ENCODE results near the gene ZNF765.
"Not testable (repeated sequence)": the region's sequence is repeated elsewhere in the genome, so short reads cannot be mapped to it uniquely, and the experiment has no call there.

Gene ZNF765

DNA sequence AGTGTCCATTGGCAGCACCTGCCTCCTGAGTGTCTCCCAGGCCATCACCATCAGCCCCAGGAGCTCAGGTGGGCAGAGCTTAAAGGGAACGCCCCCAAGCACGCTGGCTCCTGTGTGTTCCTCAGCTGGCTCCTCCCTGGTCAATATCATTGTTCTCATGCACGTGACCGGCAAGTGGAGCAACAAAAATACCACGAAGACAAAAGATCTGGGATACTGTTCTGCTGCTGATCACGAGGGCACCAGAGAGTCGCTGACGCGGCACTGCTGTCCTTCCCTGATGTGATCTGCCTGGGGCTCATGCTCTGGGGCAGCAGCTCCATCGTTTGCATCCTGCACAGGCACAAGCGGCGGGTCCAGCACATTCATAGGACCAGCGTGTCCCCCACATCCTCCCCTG, 28.1 kb downstream of the ZNF765 start:
- H3K27me3 ChIP-seq (ENCODE audit: insufficient read depth, low read length); H3K9ac ChIP-seq (ENCODE audit: low read depth, low read length); H3K27ac ChIP-seq (ENCODE audit: low read depth, low read length); H3K4me1 ChIP-seq (ENCODE audit: insufficient read depth, low read length); H3K9me3 ChIP-seq (ENCODE audit: insufficient read depth, low read depth, low read length); H3K4me3 ChIP-seq (ENCODE audit: low read length); H3K36me3 ChIP-seq (ENCODE audit: insufficient read depth, low read length): not testable (repeated sequence)
- WGBS, result 91% methylated on average over 4 of the region's 13 CpGs

- H3K9me3 ChIP-seq (ENCODE audit: insufficient read depth, low read depth, low read length); H3K4me1 ChIP-seq (ENCODE audit: insufficient read depth, low read length); H3K9ac ChIP-seq (ENCODE audit: low read depth, low read length); H3K27ac ChIP-seq (ENCODE audit: low read depth, low read length); H3K4me3 ChIP-seq (ENCODE audit: low read length); H3K36me3 ChIP-seq (ENCODE audit: insufficient read depth, low read length); H3K27me3 ChIP-seq (ENCODE audit: insufficient read depth, low read length): not testable (repeated sequence)
- no CpG with 5 or more reads among the region's 8 CpGs for WGBS
Observed at GRCh38 chr19:53423680-53424079, 28.7 kb downstream of the ZNF765 start.

DNA sequence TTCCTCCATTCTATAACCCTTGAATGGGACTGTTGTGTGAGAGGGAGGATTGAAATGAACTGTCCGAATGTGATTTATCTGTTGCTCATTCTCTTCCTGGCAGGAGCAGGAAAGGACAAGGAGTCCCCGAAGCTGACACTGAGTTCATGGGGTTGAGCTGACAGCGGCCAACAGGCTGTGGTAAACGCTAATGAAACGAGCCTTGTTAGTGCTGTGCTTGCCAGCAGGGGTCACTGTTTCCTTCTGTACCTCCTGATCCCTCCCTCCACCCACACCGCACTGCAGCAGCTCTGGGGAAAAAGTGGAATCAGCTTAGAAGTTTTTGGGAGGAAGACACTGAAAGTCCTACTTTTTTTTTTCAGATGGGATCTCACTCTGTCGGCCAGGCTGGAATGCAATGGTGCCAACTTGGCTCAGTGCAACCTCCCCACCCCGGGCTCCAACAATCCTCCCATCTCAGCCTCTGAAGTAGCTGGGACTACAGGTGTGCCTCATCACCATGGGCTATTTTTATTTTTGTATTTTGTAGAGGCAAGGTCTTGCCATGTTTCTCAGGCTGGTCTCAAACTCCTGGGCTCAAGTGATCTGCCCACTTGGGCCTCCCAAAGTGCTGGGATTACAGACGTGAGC, 30.1 kb downstream of the ZNF765 start:
- Histone ChIP-seq H3K27me3 (ENCODE audit: insufficient read depth, low read length) (no peaks in the 10 kb centered on the region), H3K9ac (ENCODE audit: low read depth, low read length) (no peak overlapping the region), H3K4me1 (ENCODE audit: insufficient read depth, low read length) (peaks cover 4% of the 10 kb centered on the region), H3K9me3 (ENCODE audit: insufficient read depth, low read depth, low read length) (no peaks in the 10 kb centered on the region), H3K36me3 (ENCODE audit: insufficient read depth, low read length) (no peaks in the 10 kb centered on the region), H3K27ac (ENCODE audit: low read depth, low read length) (no peak overlapping the region), H3K4me3 (ENCODE audit: low read length) (no peak overlapping the region)
- WGBS, result 26% methylated on average over 9 of the region's 9 CpGs

DNA sequence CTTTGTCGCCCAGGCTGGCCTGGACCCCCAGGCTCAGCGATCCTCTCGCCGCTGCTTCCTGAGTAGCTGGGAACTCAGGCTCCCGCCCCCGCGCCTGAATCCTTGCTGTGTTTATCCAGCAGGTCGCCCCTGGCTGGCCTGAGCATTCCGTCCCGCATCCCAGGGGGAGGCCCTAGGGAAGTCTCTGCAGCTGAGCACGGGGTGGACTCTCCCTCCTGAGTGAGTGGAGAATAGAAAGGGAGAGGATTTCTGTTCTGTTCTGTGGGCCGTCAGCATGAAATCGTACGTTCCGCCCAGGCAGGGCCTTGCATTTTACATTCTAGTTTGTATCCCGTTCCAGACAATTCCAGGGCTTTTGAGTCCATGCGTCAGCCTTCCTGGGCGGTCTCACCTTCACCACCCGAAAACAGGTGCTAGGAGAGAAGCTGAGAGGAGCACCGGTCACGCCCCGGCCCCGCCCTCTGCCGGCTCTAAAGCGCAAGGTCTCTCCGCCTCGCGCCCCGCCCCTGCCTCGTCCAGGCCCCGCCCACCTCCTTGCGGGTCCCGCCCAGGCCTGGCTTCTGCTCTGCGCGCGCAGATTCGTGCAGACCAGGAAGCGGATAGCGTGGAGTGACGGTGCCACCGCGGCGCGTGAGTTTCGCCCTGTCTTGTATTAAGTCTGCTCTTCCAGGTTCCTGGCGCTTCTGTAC, 36.6 kb downstream of the ZNF765 start, which contains the start of gene ZNF761:
ZNF761 (plus strand) TSS at position 586 of the 689 bp plus-strand sequence. CDS start 15,285 bp downstream, outside the sequence.
- Histone ChIP-seq H3K4me3 (ENCODE audit: low read length) (peak within 1 kb of the TSS; percentile 99), H3K4me1 (ENCODE audit: insufficient read depth, low read length) (peaks cover 15% of the 10 kb centered on the region), H3K9me3 (ENCODE audit: insufficient read depth, low read depth, low read length) (no peaks in the 10 kb centered on the region), H3K36me3 (ENCODE audit: insufficient read depth, low read length) (peaks cover 24% of the 10 kb centered on the region), H3K9ac (ENCODE audit: low read depth, low read length) (peak within 1 kb of the TSS; percentile 83), H3K27me3 (ENCODE audit: insufficient read depth, low read length) (no peaks in the 10 kb centered on the region), H3K27ac (ENCODE audit: low read depth, low read length) (peak within 1 kb of the TSS; percentile 84; the same call in 1 of the 2 replicates)
- under 1% methylated on average over 46 of the region's 46 CpGs for WGBS

DNA sequence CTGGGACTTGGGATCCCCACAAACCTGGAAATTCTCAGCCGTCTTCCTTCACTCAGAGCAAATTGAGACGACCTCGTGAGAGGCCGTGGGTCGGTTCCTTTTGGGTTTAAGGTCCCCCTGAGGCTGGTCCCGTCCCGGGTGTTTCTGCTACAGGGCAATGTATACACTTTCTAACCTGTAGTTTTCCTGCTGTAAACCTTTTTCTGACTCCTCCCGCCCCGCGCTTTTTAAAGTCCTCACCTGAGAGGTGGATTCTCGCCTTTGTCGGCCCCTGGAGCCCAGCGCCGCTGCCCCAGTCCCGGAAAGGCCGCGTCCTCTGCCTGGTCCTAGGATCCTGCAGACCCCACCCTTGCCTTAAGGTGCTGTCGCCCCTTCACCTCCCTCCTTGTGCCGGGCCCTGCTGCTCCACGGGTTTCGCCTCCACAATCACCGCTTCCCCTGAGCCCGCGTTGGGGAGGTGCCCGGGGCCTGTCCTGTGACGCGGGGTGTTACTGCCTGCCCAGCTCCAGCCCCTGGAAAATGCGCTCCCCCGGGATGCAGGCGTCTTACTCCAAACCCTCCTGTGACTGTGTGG, 37.2 kb downstream of the ZNF765 start:
- peak overlapping the region; percentile 99 for H3K4me3 ChIP-seq (ENCODE audit: low read length)
- no peaks in the 10 kb centered on the region for H3K9me3 ChIP-seq (ENCODE audit: insufficient read depth, low read depth, low read length)
- H3K27me3 ChIP-seq (ENCODE audit: insufficient read depth, low read length), result no peaks in the 10 kb centered on the region
- under 1% methylated on average over 30 of the region's 30 CpGs for WGBS
- peaks cover 25% of the 10 kb centered on the region for H3K36me3 ChIP-seq (ENCODE audit: insufficient read depth, low read length)
- H3K9ac ChIP-seq (ENCODE audit: low read depth, low read length), result peak overlapping the region; percentile 83
- no peak overlapping the region for H3K27ac ChIP-seq (ENCODE audit: low read depth, low read length)
- peaks cover 15% of the 10 kb centered on the region for H3K4me1 ChIP-seq (ENCODE audit: insufficient read depth, low read length)

GRCh38 chr19:53443809-53444208, 48.9 kb downstream of the ZNF765 start:
- WGBS, result 94% methylated on average over 2 of the region's 2 CpGs
- H3K36me3 ChIP-seq (ENCODE audit: insufficient read depth, low read length), result peaks cover 78% of the 10 kb centered on the region
- H3K27me3 ChIP-seq (ENCODE audit: insufficient read depth, low read length); H3K4me3 ChIP-seq (ENCODE audit: low read length); H3K27ac ChIP-seq (ENCODE audit: low read depth, low read length); H3K9ac ChIP-seq (ENCODE audit: low read depth, low read length); H3K4me1 ChIP-seq (ENCODE audit: insufficient read depth, low read length): not testable (repeated sequence)
- peaks cover 13% of the 10 kb centered on the region for H3K9me3 ChIP-seq (ENCODE audit: insufficient read depth, low read depth, low read length)

GRCh38 chr19:53447196-53447595, 52.2 kb downstream of the ZNF765 start:
- peaks cover 83% of the 10 kb centered on the region for H3K36me3 ChIP-seq (ENCODE audit: insufficient read depth, low read length)
- not testable (repeated sequence) for H3K4me3 ChIP-seq (ENCODE audit: low read length); H3K27ac ChIP-seq (ENCODE audit: low read depth, low read length); H3K4me1 ChIP-seq (ENCODE audit: insufficient read depth, low read length); H3K27me3 ChIP-seq (ENCODE audit: insufficient read depth, low read length); H3K9ac ChIP-seq (ENCODE audit: low read depth, low read length)
- peaks cover 13% of the 10 kb centered on the region for H3K9me3 ChIP-seq (ENCODE audit: insufficient read depth, low read depth, low read length)
- WGBS, result 95% methylated on average over 5 of the region's 5 CpGs

GRCh38 chr19:53455828-53456227, 60.9 kb downstream of the ZNF765 start:
- 89% methylated on average over 9 of the region's 9 CpGs for WGBS
- Histone ChIP-seq H3K9me3 (ENCODE audit: insufficient read depth, low read depth, low read length) (peaks cover 49% of the 10 kb centered on the region), H3K27me3 (ENCODE audit: insufficient read depth, low read length) (no peaks in the 10 kb centered on the region)

DNA sequence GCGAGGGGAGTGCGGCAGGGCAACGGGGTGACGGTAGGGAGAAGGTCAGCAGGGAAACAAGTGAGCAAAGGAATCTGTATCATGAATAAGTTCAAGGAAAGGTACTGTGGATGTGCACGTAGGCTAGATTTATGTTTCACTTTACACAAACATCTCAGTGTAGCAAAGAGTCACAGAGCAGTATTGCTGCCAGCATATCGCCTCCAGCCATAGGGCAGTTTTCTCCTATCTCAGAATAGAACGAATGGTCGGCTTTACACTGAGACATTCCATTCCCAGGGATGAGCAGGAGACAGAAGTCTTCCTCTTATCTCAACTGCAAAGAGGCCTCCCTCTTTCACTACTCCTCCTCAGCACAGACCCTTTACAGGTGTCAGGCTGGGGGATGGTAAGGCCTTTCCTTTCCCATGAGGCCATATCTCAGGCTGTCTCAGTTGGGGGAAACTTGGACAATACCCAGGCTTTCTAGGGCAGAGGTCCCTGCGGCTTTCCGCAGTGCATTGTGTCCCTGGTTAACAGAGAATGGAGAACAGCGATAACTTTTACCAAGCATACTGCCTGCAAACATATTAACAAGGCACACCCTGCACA, 65.3 kb downstream of the ZNF765 start:
- peaks cover 26% of the 10 kb centered on the region for H3K9me3 ChIP-seq (ENCODE audit: insufficient read depth, low read depth, low read length)
- 82% methylated on average over 11 of the region's 11 CpGs for WGBS
- H3K4me3 ChIP-seq (ENCODE audit: low read length); H3K27me3 ChIP-seq (ENCODE audit: insufficient read depth, low read length); H3K9ac ChIP-seq (ENCODE audit: low read depth, low read length); H3K27ac ChIP-seq (ENCODE audit: low read depth, low read length); H3K4me1 ChIP-seq (ENCODE audit: insufficient read depth, low read length): not testable (repeated sequence)
- peaks cover 31% of the 10 kb centered on the region for H3K36me3 ChIP-seq (ENCODE audit: insufficient read depth, low read length)

More at GRCh38 chr19:53455828-53456227, 60.9 kb downstream of the ZNF765 start:
- peaks cover 73% of the 10 kb centered on the region for H3K36me3 ChIP-seq (ENCODE audit: insufficient read depth, low read length)
- H3K9ac ChIP-seq (ENCODE audit: low read depth, low read length), result no peak overlapping the region
- peaks cover 5% of the 10 kb centered on the region for H3K4me1 ChIP-seq (ENCODE audit: insufficient read depth, low read length)
- H3K27ac ChIP-seq (ENCODE audit: low read depth, low read length), result no peak overlapping the region
- H3K4me3 ChIP-seq (ENCODE audit: low read length), result no peak overlapping the region

GRCh38 chr19:53461866-53462265, 66.9 kb downstream of the ZNF765 start:
- H3K9me3 ChIP-seq (ENCODE audit: insufficient read depth, low read depth, low read length), result peaks cover 9% of the 10 kb centered on the region
- peaks cover 8% of the 10 kb centered on the region for H3K4me1 ChIP-seq (ENCODE audit: insufficient read depth, low read length)
- H3K9ac ChIP-seq (ENCODE audit: low read depth, low read length), result no peak overlapping the region
- WGBS, result 93% methylated on average over 6 of the region's 6 CpGs
- H3K27me3 ChIP-seq (ENCODE audit: insufficient read depth, low read length), result no peaks in the 10 kb centered on the region
- peaks cover 14% of the 10 kb centered on the region for H3K36me3 ChIP-seq (ENCODE audit: insufficient read depth, low read length)
- no peak overlapping the region for H3K27ac ChIP-seq (ENCODE audit: low read depth, low read length)
- H3K4me3 ChIP-seq (ENCODE audit: low read length), result no peak overlapping the region

DNA sequence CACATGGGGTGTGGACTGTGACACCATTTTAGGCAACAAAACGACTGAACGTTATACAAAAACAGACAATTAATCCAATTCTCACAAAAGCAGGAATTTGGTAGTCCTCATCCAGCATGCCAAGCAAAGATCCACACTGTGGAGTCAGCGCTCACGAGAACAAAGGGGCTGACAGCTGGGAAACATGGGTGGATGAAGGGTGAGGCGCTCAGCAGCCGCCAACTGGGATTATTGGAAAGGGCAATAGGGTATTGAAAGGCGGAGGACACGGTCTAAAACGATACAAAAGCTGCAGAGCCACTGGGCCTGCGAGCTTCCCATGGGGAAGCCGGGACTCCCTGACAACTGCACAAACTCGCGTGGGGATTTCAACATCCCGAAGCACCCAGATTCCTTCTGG, 67.9 kb downstream of the ZNF765 start:
- Histone ChIP-seq H3K36me3 (ENCODE audit: insufficient read depth, low read length) (peaks cover 5% of the 10 kb centered on the region; the same call in 1 of the 2 replicates), H3K9ac (ENCODE audit: low read depth, low read length) (no peak overlapping the region), H3K27me3 (ENCODE audit: insufficient read depth, low read length) (no peaks in the 10 kb centered on the region), H3K9me3 (ENCODE audit: insufficient read depth, low read depth, low read length) (0 out of 2 replicates have a peak, but pooled peaks cover 2% of the 10 kb centered on the region), H3K4me1 (ENCODE audit: insufficient read depth, low read length) (peaks cover 8% of the 10 kb centered on the region), H3K4me3 (ENCODE audit: low read length) (peak overlapping the region; percentile 48), H3K27ac (ENCODE audit: low read depth, low read length) (no peak overlapping the region)
- WGBS, result 84% methylated on average over 14 of the region's 14 CpGs

All from HUES64 (cell line).